ENCODE results near the gene PSMA5. TPM values are rescaled to one million over a fixed set of nuclear protein-coding genes. Genes with fewer than 3 reads are reported as not detected.
A peak's percentile ranks its signal among the peaks of the same experiment; 100 is the strongest.

The PSMA5 gene
- total RNA-seq, 1 experiment from 2014 or later = 190 TPM

DNA sequence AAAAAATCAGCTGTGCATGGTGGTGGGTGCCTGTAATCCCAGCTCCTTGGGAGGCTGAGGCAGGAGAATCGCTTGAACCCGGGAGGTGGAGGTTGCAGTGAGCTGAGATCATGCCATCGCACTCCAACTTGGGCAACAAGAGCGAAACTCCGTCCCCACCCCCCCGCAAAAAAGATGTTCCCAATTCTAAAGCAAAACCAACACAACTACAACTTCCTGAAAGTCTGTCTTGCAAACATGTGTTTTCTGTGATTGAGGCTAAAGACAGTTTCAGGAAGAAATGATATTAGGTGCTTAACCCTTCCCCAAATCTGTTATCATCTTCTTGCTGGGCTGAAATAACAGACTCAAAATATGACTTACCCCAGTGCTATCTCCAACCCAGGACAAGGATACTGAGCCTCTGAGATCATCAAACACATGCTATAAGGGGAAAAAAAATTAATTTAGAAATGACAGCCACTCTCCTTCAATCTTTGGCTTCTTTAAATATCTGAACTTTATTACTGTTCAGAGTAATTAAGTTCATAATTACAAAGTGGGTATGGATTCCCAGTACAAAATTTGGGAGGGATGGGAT is 57.0 kb downstream of the PSMA5 start:
- DNase-seq (ENCODE audit: low spot score) = no peak

- no peak for DNase-seq (ENCODE audit: low spot score)
These were observed 57.8 kb downstream of the PSMA5 start for GRCh38 chr1:109368464-109368863.

GRCh38 chr1:109367626-109368025 is 58.6 kb downstream of the PSMA5 start:
- DNase-seq (ENCODE audit: low spot score) = no peak

GRCh38 chr1:109365642-109366204 is 60.5 kb downstream of the PSMA5 start:
- no peak for DNase-seq (ENCODE audit: low spot score)

DNA sequence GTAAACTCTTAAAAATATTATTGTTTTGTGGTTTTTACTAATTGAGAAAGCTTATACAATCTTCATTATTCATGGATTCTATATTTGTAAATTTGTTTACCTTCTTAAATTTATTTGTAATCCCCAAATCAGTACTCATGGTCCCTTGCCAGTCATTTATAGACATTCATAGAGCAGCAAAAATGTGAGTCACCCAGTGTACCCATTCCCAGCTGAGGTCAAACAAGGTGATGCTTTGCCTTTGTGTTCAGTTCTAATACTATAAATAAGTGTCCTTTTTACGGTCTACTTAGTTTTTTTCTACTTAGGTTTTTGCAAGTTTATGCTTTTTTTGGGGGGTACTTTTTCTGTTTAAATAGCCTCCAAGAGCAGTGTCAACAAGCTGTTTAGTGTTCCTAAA is 64.6 kb downstream of the PSMA5 start:
- DNase-seq (ENCODE audit: low spot score) = peak; percentile 37

- no peak for DNase-seq (ENCODE audit: low spot score)
These were observed 65.2 kb downstream of the PSMA5 start for GRCh38 chr1:109361069-109361468.

- DNase-seq (ENCODE audit: low spot score) = peak; percentile 12
These were observed 68.6 kb downstream of the PSMA5 start for GRCh38 chr1:109357616-109358015.

DNA sequence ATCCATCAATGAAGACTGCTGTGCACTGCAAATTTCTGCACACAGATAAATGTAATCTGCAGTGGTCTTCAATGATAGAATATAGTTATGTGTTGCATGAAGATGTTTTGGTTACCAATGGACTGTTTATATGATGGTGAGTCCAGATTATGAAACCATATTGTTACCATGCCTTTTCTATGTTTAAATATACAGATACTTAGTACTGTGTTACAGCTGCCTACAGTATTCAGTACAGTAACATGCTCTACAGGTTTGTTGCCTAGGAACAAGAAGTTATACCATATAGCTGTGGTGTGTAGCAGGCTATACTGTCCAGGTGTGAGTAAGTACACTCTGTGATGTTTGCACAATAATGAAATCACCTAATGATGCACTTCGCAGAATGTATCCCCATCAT is 69.3 kb downstream of the PSMA5 start:
- DNase-seq (ENCODE audit: low spot score) = no peak

DNA sequence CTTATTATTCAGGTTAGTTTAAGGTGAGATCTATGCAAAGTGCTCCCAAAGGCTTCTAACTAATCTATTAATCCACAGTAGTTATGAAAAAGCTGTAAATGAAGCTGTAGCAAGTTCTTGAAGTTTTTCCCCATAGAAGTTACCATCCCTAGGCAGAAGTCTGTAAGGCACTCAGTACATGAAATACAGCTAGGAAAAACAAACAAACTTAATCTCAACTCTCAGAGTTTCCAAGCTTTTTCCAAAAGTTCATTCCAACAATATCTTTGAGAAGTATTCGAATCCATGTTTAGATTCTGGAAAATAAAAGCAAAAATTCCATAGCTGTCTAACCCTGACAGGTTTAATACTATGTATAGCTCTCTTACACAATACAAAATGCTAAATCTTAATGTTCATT is 69.7 kb downstream of the PSMA5 start:
- no peak for DNase-seq (ENCODE audit: low spot score)

- DNase-seq (ENCODE audit: low spot score) = no peak
These were observed 71.3 kb downstream of the PSMA5 start for GRCh38 chr1:109354929-109355328.

GRCh38 chr1:109351457-109351856 is 74.8 kb downstream of the PSMA5 start:
- no peak for DNase-seq (ENCODE audit: low spot score)

DNA sequence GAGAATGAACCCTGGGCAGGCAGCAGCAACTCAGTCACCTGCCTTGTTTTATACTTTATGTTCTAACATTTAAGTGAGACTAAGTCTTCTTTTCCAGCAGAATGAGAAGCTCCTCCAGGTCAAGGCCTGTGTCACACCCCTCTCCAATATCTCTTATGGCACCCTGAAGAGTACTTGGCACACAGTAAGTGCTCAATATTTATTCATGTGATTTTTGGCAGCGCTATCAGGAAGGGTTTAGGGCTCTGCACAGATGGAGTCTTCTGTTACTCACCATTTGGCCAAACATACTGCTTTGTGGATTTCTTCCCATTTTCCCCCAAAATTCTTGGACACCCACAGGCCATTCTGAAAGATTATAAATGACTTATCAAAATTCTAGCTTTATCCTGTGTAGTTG is 75.6 kb downstream of the PSMA5 start:
- no peak for DNase-seq (ENCODE audit: low spot score)

DNA sequence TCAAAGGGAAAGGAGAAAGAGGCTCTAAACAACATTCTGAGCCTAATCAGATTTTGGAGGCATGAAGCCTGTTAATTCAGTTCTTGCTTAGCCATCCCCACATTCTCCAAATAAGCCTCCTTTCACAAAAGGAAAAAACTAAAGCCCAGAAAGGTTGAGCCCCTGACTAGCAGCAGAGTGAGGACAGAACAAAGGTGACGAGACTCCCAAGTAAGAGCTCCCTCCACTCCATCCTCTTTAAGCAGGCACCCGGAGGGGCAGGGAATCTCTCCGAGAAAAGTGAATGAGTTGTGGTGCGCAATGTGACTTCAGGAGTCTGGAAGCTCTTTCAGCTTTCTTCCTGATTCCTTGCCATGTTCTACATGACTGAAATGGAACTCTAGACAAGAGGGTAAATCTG is 76.1 kb downstream of the PSMA5 start:
- no peak for DNase-seq (ENCODE audit: low spot score)

Other genes with a start within 250 kb of the PSMA5 start
- gene SARS1, start 212.5 kb downstream of the PSMA5 start, total RNA-seq (2014; rRNA removed; shearing (Covaris generic)) = 224 and 232 TPM in 2 replicates
- 10.3 and 14.9 TPM in 2 replicates for gene CELSR2, start 176.9 kb downstream of the PSMA5 start, total RNA-seq (2014; rRNA removed; shearing (Covaris generic))
- gene PSRC1, start 143.3 kb downstream of the PSMA5 start, total RNA-seq (2014; rRNA removed; shearing (Covaris generic)) = 32.7 and 42.3 TPM in 2 replicates
- gene MYBPHL, start 119.4 kb downstream of the PSMA5 start, total RNA-seq (2014; rRNA removed; shearing (Covaris generic)) = 1.8 TPM in 1 of 2 replicates, not detected in the other
- 15.9 and 22.7 TPM in 2 replicates for gene SORT1, start 28.5 kb downstream of the PSMA5 start, total RNA-seq (2014; rRNA removed; shearing (Covaris generic))
- 0.24 TPM in 1 of 2 replicates, not detected in the other for gene SYPL2, start 40.1 kb upstream of the PSMA5 start, total RNA-seq (2014; rRNA removed; shearing (Covaris generic))
- 3.0 and 5.4 TPM in 2 replicates for gene ATXN7L2, start 57.5 kb upstream of the PSMA5 start, total RNA-seq (2014; rRNA removed; shearing (Covaris generic))
- 5.4 and 5.7 TPM in 2 replicates for gene CYB561D1, start 67.6 kb upstream of the PSMA5 start, total RNA-seq (2014; rRNA removed; shearing (Covaris generic))
- 0.10 TPM in 1 of 2 replicates, not detected in the other for gene AMIGO1, start 83.3 kb upstream of the PSMA5 start, total RNA-seq (2014; rRNA removed; shearing (Covaris generic))
- gene GPR61, start 113.4 kb upstream of the PSMA5 start, total RNA-seq (2014; rRNA removed; shearing (Covaris generic)) = not detected in 2 replicates
- 13.8 and 14.8 TPM in 2 replicates for gene GNAI3, start 122.2 kb upstream of the PSMA5 start, total RNA-seq (2014; rRNA removed; shearing (Covaris generic))
- gene GNAT2, start 193.2 kb upstream of the PSMA5 start, total RNA-seq (2014; rRNA removed; shearing (Covaris generic)) = 0.41 TPM in 1 of 2 replicates, not detected in the other
- gene AMPD2, start 193.4 kb upstream of the PSMA5 start, total RNA-seq (2014; rRNA removed; shearing (Covaris generic)) = 47.5 and 75.8 TPM in 2 replicates
- gene GSTM4, start 229.7 kb upstream of the PSMA5 start, total RNA-seq (2014; rRNA removed; shearing (Covaris generic)) = 35.7 and 41.8 TPM in 2 replicates
- gene GSTM2, start 241.6 kb upstream of the PSMA5 start, total RNA-seq (2014; rRNA removed; shearing (Covaris generic)) = 8.9 and 16.9 TPM in 2 replicates